Stimulated activated CD8-positive, alpha-beta memory T cell treated with anti-CD3 and anti-CD28 coated beads, Interleukin-15, amount 100 ng/mL, for 1 hour (primary cell): ENCODE data around the gene BTNL2.

Source experiments
- DNase-seq: peaks from one replicate; pipeline ENCODE4 v3.0.0-alpha.2; 2020; ENCODE audit warnings: low read depth

BTNL2 gene

DNA sequence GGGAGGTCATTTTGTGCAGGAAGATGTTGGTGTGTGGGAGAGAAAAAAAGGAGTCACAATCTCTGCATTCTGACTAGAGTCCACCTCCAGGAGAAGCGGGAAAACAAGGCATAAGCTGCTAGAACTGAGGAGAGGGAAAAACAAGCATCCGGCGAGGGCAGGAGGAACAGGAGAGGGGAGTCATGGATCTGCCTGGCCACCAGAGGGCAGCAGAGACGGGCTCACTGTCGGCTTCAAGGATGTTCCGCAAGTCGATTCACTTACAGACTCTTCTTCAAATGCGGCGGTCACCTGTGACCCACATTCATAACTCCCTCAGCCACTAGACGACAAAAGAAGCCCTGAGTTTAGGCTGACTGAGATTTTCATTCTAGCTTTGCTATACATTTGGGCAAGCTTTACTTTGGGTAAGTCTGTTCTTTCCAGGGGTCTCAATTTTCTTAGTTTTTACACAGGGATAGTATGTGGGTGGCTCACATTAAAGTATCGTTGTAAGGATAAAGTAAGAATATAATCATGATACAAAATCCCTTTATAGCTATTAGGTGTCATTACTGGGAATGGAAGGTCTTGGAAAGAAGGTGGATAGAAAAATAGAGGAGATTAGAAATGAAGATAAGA, 6.6 kb upstream of the BTNL2 start:
- peak; percentile 77 for DNase-seq

DNA sequence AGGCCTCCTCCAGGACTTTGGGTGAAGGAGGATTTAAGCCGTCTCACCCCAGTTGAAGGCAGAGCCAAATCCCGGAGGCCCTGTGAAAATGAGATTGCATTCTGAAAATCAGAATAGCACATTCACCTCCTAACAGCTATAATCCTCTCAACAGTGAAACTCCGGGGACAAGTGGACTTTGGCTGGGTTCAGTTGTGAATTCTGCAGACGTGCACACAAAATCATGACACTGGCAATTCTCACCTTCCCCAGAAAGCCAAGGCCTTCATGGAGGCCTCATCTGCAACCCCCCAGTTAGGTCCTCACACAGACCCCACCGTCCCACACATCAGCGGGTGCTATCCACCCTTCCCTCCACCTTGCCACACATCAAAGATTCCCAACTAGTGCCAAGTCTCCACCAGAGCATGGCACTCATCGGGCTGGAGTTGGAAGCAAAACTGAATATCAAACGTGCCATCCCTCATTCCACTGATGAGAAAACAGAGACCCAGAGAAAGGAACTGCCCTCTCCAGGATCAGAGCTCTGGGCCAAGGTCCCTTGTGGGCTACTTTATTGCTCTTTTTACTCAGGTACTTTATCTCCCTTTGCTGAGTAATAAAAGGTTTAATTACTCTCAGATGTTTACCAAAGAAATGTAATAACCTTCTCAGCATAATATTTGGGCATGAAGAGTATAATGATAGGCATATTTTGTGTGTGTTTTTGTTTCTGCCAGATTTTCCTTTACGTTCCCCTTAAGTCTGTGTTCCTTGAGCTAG, 4.8 kb upstream of the BTNL2 start:
- DNase-seq, result no peak

DNA sequence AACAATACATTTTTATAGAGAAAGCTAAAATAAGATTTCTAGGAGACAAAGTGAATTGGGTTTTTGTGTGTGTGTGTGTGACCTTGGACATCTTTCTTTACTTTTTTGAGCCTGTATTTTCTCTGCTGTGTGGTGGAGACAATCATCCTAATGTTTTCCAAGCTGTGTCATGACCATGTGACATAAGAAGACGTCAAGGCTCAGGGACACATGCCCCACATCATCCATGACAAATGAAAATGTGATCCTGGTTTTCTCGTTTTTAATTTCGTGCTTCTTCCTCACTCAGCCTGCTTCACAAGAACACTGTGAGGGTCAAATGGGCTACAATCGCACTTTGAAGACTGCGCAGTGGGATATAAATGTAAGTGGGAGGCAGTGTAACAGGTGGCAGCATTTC, 3.9 kb upstream of the BTNL2 start:
- no peak for DNase-seq

- no peak for DNase-seq
These were observed 784 bp downstream of the BTNL2 start for GRCh38 chr6:32406197-32406596.

DNA sequence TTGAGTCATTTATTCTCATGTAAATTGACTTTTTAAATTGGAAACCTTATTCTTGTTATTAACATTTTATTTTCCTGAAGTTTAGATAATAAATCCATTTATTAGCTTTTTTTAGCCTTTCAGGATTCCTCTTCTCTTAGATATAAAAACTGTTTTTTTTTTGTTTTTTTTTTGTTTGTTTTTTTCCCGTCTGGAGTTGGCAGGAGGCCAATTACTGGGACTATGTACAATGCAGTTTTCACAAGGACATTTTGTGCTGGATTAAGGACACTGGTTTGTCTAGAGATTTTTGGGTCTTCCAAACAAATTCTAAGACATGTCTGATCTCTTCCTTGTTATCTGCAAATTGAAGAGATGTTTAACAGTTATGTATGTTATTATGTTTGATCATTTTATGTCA, 1.3 kb downstream of the BTNL2 start:
- no peak for DNase-seq

DNA sequence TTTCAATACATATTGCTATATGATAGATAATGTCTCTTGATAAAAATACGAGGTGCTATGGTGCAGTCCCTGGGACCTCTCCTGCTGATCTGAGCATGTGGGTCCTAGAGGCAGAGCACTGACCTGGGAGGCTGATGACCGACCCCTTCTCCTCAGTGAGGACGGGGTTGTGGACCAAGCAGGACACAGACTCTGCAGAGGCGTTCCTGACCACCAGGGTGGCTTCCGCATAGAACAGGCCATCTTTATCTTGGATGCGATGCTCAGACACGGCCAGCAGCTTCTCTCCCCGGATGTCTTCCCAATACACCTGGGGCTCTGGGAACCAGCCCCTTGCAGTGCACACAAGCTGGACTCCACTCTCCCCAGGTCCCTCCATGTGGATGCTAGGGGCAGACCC, 4.2 kb downstream of the BTNL2 start:
- DNase-seq, result no peak

DNA sequence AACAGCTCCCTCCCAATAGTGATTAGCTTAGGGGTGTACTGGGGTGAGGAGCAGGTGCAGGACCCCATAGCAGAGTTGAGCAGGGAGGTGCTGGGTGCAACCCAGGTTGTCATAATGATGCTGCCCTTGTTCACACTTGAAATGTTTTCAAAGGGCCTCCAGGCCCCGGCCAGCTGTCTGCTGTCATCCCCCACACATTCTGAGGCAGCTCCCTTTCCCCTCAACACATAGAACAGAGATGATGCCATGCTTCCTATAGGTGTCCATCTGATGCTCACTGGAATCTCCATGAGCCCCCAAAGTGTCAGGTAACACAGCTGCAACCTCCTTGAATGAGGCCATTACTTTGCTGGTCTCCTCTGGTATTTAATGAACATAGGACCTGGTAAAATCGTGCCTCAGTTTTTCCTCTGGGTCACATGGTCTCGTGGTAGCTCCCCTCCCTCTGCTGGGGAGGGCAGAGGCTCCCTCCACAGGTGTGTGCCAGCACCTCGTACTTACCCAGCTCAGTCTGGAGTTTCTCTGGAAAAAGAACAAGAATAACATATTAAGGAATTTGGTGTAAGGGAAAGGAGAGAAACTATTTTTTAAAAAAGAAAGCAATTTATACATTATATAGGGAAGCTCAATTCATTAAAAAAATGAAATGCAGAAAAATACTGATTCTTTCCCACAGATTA, 5.6 kb downstream of the BTNL2 start:
- DNase-seq, result no peak

DNA sequence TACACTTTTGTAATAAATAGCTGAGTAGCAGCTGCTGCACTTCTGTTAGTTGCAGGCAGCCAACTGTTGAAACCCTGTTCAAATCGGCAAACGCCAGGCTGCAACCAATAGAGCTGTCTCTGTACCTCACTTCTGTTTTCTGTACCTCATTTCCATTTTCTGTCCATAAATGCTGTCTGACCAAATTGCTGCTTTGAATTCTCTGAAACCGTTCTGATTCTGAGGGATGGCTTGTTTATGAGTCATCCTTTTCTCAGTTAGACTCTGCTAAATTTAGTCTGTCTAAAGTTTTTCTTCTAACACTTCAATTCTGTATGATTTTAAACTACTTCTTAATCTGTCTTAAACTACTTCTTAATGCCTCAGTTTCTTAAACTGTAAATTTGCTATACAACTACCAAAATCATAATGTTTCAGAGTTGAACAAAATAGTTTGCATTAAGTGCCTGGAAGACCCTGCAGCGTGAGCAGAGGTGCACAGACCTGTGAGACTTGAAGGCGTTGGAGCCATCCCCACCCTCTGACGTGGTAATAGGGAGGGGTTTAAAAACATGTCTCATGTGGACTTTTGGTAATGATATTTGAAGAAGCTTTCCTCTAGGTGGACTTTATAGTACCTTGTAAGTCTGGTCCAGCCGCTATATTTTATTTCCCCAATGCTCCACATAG, 9.6 kb downstream of the BTNL2 start:
- DNase-seq, result no peak

- no peak for DNase-seq
These were observed 11.0 kb downstream of the BTNL2 start for GRCh38 chr6:32396028-32396427.

DNA sequence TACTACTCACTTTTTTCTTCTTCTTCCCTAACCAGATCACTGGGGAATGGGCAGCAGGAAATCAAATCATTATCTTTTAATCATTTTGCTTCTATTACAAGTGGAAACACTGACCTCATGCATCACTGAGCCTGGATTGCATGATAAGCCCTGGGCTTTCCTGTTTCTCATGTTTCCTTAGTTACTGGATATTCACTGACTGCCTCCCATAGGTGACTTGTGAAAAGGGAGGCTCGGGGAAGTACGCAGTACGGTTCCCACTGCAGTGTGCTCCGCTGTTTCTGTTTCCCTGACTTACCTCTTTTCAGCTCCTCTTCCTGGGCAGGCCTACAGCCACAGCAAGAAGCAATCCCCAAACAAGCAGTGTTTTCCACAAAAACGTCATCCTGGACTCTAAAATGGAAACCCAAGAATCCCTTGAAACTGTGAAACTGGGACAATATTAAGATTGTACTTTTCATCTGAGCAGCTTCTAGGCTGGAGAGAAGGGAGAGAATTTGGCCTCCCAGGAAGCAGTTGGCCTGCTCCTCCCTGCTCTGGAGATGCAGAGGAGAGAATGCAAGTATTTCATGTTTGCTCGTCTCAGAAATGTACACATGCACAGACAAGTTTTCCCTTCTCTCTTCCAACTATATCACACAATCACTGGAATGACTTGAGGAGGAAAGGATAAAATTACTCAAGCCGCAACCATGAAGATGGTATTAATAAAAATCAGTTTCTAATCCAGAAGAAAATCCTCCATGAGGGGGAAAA, 13.1 kb downstream of the BTNL2 start:
- DNase-seq, result no peak

DNA sequence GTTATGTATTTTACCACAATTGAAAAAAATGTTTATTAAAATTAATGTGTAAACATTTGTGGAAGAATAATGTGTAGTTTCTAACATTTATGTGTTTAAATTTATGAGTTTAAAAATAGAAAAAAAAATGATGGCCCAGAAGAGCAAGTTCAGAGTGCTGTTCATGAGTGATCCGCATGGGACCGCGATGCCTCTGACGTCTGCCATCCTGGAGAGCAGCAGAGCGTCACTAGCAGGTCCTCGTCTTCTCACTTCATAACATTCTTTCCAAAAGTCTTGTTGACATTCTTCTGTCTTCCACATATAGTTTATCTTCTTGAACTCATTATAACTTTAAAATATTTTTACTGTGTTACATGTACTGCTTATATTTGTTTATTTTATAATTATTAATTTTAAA, 15.5 kb downstream of the BTNL2 start:
- DNase-seq, result no peak

DNA sequence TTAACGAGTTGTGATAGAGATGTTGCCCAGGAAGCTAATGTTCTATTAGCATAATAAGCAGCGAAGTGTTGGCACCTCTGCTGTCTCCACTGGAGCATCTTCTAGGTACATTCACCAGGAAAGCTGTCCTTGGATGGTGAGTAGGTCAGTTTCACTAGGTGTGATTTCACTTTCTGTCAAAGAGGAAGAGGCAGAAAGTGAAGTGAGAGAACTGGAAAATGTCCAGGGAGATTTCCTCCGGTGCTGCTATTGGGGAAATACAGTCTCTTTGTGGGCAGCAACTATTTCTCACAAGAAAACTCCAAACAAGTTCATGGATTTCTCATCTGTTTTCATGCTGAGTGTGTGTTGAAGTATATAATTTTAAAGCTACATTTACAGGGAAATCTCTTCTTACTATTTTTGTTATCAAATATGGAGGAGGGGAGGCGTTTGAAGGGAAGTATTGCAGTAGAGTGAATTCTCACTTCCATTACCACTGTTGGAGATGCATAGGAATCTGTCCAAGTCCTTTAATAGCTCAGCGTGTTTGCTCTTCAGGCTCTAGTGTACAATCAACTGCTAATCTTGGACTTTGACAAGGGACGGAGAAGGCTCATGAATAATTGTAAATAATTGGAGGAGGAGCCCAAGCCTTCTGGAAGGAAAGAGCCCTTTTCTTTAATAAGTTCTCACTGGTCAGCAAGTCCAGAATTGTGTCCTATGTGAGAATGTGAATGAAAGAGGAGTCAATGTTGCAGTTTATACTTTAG, 19.2 kb downstream of the BTNL2 start:
- DNase-seq, result no peak

DNA sequence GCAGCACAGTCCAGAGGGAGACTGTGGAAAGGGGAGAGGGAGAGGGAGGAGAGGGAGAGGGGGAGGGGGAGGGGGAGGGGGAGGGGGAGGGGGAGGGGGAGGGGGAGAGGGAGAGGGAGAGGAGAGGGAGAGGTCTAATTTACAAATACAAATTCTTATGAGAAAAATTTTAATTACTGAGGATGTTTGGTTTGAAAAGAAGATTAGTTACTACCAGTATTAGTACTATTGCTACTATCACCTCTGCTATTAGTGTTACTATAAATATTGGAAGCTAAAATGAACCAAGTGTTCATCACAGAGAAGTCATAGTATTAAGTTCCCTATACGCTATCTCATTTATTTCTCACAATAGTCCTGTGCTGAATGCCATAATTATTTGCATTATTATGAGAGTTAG, 20.9 kb downstream of the BTNL2 start:
- no peak for DNase-seq

- DNase-seq, result no peak
These were observed 24.1 kb downstream of the BTNL2 start for GRCh38 chr6:32382757-32383420.

GRCh38 chr6:32379545-32379944, 27.4 kb downstream of the BTNL2 start:
- DNase-seq, result no peak

DNA sequence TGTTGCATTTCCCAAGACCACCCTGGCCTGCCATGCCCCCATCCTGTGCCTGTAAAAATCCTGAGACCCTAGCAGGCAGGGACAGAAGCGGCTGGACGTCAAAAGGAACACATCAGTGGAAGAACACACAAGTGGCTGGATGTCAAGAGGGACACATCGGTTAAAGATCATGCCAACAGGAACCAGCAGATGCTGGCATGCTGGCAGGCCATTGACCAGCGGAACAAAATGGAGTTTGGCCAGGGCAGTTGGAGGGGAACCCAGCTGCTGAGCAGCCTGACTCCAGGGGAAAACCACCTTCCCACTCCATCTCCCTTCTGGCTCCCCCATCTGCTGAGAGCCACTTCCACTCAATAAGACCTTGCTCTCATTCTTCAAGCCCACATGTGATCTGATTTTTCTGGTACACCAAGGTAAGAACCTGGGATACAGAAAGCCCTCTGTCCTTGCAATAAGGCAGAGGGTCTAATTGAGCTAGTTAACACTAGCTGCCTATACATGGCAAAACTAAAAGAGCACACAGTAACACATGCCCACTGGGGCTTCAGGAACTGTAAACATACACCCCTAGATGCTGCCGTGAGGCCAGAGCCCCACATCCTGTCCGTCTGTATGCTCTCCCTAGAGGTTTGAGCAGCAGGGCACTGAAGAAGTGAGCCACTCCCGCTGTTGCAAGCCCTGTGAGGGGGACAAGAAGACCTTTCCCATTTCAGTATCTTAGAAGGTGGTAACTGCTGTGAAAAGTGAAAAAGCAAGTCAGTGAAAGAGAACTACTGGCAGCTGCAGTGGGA, 31.0 kb downstream of the BTNL2 start:
- DNase-seq, result no peak

- no peak for DNase-seq
These were observed 35.2 kb downstream of the BTNL2 start, which contains the start of gene TSBP1 for GRCh38 chr6:32371803-32372202. Gene TSBP1, minus strand, starts transcription at chr6:32371903. Its CDS starts 197 bp downstream, at chr6:32371706.

DNA sequence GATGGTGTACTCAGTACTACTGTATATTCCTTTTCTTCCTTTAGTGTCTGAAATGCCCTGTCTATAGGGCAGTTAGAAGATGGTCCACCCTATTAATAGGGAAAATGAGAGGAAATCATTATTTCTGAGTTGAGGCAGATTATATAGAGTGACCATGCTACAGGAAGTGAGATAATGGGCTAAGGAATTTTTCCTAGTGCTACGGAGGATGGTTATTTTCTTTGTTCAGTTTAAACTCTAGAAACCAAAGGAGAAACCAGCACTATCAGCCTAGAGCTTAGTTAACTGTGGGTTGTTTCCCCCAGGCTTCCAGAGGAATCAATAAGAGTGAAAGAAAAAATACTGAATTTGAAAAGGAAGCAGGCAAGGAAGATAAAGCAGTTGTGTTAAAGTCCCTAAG, 35.8 kb downstream of the BTNL2 start:
- DNase-seq, result no peak

GRCh38 chr6:32370505-32370904, 36.5 kb downstream of the BTNL2 start:
- no peak for DNase-seq

DNA sequence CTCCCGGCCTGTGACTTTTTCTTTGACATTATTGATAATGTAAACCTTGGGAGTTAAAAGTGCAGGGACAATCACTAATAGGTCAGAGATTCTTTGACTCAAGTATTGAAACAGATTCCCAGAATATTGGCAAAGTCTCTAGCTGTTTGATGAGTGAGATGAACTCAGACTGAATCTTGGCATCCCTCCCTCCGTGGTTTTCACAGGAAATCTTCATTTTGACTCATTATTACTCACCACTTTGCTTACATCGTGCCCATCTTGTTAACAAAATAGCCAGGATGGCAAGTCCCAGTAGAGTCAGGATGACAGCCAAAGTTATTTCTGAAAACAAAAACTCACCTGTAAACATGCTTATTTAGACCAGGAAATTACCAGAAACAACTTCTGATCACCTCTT, 37.3 kb downstream of the BTNL2 start:
- no peak for DNase-seq
